Stimulated activated CD8-positive, alpha-beta memory T cell treated with anti-CD3 and anti-CD28 coated beads, Interleukin-7, amount 100 ng/mL, for 1 hour (primary cell): ENCODE data around the gene EVI5.

ENCODE experiments used
- DNase-seq, 2 donors: peaks; one replicate each; pipeline ENCODE4 v3.0.0-alpha.2; 2020; ENCODE audit warnings: low read depth in 2 of 2

Gene EVI5

DNA sequence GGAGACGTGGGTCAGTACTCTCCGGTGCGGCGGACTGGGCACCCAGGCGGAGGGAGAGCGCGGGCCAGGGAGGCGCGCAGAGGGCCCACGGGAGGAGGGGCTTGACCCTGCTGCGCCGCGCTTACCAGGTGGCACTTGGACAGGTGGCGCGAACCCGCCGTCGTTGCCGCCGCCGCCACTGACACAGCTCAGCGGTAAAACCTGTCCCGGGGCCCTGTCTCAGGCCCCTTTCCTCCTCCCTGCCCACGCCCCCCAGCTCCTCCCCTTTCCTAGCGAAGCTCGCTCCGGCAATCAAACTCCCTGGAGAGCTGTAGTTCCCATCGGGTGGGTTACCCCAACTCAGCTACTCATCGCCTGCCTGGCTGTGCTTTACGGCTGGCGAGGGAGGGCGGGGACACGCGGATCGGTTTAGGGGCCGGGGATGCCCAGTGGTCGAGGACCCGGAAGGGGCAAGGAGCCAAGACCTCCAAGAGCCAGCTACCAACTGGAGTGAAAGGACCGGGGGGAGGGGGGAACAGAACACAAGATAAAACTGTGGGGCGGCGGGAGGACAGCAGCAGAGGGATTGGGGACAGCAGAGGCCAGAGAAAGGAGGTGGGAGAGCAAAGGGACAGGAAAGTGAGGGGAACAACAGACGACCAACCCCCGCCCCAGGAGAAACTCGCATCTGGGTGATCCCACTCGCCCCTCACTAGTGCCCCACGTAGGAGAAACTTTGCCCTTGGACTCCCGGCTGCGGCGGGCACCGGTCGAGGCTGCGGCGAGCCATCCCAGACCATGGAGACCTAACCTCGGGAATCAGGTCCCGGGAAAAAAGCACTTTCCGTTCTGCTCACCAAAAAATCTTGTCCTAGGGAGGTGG is 301.1 kb downstream of the EVI5 start:
- DNase-seq: no peak

DNA sequence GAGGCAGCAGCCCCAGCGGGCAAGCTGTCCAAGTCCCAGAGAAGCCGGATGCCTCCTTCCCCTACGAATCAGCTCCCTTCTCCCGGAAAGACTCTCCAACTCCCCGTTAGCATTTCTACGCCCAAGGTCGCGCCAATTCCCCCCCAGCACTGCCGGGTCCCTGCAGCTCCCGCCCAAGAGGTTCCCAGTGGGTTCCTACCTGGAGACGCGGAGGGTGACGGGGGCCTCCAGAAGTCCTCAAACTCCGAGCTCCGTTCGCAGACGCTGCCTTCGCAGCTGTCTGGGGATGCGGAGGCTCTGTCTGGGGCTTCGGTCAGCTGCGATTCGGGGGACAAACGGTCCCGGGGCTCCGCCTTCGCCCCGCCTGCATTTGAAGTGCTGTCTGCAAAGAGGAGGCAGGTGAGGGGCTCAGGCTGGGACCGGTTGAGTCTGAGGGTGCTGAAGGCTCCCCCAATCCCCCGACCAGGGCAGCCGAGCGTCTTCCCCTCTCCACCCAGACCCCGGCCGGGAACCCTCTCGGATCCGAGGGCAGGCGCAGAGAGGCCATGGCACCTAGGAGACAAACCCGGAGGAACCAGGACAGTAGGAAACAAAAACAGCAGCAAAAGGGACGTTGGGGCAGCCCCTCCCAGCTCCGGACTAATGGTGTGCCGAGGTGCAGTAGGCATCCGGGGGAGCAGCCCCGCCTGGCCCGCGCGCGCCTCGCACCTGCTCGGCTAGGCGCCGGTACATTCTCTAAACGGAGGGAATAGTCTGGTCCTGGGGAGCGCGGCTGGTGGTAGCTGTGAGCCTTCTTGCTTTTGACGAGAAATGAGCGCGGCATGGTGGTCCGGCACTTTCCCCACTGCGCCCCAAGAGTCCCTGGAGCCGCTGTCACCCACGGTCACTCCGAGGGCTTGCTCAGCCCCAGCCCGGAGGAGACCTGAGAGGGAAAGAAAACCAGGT is 302.0 kb downstream of the EVI5 start:
- no peak for DNase-seq

DNA sequence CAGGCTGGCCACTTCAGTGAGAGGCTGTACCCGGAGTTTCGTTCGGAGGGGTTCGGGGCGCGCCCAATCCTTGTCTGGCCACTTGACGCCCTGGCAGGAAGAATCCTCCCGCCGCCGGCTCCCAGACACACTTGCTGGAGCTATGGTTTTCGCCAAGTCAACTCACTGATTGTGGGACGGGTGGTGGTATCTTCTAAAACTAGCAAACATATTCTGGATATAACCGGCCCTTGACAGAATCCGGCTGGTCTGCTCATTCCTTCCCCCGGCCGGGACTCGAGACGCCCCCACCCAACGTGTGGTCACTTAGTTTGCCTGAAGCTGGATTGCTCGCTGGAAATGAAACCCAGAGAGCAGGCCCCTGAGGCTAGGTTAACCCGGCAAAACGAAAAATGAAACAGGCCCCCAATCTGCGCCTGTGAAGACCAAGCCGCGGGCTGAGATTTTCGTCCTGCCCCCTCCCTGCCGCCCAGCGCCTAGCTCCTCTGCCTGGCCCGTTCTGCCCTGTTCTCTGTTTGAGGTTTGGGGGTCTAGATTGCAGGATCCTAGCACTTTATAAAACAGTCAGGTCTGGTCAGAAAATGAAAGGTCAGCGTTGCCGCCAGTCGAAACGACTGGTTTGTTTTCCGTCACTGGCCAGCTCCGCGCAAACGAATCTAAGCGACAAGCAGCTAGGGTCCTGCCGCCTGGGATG is 302.8 kb downstream of the EVI5 start:
- no peak for DNase-seq

DNA sequence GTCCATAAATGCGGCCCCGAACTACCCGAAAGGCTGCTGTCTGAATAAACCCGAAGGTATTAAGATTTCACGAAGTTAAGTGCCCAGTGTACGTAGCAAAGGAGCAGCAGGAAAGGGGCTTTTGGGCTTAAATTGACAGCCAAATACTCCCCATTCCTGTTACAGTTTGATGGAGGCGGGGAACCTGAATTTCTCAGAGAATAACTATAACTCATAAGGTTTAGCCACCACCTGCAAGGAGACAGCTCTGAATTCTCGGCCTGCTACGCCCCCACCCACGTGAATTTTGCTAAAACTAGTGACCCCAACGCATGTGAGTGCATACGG is 303.3 kb downstream of the EVI5 start:
- DNase-seq: no peak

DNA sequence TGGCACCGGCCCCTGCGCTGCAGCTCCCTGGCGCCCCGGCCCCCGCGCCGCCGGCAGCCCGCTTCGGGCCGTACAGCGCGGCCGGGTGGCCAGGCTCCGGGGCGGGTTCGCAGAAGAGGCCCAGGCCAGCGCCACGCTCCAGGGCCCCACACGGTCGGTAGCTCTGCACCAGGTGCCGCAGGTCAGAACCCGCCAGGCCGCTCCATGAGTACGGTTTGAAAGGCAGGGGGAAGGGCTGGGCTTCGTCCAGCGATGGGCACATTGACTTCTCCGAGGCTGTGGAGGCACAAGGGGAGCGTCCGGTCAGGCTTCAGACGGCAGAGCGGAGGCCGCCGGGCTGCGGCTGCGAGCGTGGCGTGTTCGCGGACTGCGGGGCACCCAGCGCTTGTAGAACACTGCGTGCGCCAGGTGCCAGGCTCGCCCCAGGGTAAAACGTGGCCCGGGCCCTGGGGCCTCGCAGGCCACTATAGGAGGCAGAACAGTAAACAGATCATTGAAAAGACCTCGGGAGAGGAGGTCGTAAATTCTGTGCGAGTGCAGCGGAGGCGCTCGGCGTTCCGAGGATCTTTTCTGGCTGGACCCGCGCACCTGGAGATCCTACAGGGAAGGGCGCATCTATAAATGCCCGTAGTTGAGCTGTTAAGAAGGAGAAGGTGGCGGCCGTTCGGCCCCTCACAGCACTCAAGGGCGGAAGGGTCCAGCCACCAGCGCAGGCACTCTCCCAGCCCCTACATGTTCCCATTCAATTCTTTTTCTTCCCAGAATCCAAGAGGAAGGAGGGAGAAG is 303.9 kb downstream of the EVI5 start:
- DNase-seq: no peak

DNA sequence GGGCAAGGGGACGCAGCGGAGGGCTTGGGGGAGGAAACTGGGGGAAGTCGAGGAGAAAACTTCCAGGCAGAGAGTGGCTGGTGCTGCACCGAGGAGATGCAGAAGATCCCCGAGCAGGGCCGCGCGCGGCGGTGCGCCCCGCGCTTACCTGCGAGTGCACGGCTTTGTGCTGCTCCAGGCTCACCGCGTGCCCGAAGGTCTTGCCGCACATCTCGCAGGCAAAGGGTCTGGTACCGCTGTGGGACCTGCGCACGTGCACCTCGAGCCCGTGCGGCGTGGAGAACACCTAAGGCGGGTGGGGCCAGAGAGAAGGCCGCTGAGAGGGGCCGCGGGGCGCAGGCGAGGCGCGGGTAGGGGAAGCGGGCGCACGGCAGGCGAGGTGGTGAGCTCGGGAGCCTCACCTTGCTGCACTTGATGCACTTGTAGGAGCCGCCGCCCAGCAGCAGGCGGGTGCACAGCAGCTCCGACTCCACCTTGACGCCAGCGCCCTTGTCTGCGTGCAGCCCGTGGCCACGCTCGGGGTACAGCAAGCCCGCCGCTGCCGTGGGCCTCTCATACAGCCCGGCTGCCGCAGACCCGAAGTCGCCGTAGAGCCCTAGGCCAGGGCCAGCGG is 304.6 kb downstream of the EVI5 start:
- no peak for DNase-seq

DNA sequence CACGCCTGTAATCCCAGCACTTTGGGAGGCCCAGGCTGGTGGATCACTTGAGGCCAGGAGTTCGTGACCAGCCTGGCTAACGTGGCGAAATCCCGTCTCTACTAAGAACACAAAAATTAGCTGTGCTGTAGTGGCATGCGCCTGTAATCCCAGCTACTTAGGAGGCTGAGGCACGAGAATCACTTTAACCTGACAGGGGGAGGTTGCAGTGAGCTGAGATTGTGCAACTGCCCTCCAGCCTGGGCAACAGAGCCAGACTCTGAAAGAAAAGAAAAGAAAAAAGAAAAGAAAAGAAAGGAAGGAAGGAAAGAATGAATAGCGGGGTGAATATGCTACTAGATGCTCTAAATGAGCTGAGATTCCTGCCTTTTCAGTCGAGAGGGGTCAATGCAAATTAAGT is 305.3 kb downstream of the EVI5 start:
- no peak for DNase-seq

DNA sequence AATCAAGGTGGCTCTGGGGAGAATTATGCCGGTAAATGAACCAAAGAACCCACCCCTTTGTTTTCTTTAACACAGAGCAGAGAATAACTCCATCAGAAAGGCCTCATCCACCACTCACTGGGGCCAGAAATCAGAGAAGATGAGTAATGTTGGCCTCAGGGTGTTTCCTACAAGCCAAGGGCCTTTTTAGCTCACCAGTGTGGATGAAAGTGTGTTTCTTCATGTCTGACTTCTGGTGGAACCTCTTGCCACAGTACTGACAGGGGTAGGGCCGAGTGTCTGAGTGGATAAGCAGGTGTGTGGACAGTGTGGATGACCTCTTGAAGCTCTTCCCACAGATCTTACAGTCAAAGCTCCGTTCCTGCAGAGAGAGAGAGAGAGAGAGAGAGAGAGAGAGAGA is 306.5 kb downstream of the EVI5 start:
- no peak for DNase-seq

DNA sequence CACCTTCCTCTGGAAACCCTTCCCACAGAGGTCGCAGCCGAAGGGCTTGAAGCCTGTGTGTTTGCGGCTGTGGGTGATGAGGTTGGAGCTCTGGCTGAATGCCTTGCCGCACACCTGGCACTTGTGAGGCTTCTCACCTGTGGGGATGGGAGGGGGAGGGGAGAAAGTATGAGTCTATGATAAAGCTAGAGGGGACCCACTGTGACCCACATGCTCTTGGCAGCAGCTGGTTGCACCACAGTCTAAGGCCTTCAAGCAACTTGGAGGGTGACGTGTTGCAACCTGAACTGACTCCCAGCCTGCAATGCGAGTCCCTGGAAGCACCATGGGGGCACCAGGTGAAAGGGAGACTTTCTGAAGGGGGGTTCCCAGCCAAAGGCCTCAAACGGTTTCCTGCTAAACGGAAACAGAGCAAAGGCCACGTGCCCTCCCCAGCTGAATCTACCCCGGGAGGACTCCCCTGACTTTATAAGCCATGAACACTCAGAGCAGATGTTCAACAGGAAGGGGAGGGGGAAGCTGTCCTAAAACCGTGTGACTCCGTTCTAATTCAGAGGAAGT is 308.8 kb downstream of the EVI5 start:
- peak in 1 of 2 donors; percentile 29 for DNase-seq

DNA sequence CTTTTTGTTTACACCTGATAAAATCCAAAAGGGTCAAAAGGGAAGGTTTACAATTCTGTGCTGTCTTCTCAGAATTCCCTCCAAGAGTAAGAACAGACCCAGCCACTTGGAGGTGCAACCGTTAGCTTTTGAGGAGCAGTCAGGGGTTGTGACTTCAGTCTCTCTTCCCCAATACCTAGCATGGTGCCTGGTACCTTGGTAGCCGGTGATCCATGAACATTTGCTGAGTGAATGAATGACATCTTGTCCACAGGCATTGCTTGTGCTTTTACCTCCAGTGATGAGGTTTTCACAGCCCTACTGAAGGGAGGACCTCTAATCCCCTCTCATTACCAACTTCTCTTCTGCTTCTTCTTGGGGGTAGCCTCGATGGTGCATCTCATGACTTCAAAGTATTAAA is 309.9 kb downstream of the EVI5 start:
- no peak for DNase-seq

DNA sequence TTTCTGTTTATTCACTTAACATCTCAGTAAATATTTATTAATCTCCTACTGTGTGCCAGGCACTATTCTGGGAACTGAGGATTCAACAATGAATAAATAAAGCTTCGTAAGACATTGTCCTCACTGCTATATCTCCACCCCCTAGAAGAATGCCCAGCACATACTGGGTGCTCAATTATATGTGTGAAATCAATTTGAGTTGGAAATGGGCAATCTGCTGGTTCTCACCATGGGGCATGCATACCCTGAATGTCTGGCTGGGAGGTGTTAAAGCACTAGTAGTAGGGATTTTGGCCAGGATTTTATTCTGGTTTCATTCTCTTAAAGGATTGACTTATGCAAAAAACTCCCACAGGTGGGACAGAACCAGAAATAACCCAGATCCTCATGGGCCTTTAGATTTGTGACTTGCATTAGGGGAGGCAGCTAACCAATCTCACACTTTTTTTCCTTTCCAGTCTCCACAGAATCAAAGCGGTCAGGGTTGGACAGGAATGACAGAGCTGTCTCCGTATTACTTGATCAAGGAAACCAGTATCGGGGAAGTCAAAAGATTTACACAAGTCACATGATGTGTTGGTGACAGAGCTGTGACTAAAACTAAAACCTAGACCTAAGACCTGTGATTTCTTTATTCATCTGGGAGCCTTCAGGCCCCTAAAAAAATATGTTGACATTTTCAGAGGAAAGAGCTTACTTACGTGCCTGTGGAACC is 311.0 kb downstream of the EVI5 start:
- no peak for DNase-seq

DNA sequence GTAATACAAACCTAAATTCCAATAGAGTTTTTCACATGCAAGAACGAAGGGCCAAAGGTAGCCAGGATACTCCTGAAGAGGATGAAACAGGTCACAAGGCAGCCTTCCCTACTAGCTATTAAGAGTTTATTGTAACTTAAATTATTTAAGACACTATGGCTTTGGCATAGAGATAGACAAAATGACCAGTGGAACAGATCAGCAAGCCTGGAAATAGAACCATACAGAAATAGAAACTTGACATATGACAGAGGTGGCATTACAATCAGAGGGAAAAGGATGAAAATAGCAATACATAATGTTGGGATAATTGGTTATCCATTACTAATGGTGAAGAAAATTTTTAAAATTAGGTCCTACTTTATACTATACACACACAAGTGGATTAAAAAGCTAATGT is 314.7 kb downstream of the EVI5 start:
- no peak for DNase-seq

DNA sequence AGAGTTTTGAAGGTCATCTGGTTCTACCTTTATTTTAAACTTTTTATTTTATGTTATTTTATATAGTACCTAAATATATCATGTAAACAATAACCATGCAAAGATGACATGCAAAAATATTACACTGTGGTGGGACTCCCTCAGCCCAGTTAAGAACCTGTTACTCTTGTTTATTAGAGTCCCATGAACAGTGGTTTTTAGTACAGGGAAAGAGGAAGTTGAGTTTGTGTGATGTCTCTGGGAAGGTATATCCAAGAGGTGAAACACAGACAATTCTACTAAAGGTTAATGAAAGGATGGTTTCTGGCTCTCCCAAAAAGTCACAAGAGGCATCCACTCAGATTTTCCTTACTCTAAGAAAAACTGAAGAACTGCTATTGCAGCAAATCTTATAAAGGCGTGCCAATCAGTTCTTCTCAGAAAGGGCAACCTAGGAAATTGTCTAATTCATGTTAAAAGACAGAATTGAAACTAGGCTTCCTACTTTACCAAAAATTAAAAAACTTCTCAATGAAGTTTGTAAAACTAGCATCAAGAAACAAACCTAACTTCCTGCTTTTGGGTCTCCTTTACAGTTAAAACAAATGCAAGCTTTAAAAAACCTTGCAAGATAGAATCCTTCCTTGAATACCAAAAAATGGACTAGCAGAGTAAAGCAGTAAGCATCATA is 318.1 kb downstream of the EVI5 start:
- no peak for DNase-seq

DNA sequence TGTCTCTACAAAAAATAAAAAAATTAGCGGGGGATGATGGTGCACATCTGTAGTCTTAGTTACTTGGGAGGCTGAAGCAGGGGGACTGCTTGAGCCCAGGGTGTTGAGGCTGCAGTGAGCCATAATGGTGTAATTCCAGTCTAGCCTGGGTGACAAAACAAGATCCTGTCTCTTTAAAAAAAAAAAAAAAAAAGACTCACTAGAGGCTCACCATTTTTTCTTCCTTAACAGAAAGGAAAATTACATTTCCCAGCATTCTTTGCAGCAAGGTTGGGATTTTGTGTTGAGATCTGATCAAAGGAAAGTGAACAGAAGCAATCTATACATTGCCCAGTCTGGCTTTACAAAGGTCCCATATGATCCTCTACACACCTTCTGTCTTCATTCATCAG is 319.7 kb downstream of the EVI5 start:
- DNase-seq: no peak

DNA sequence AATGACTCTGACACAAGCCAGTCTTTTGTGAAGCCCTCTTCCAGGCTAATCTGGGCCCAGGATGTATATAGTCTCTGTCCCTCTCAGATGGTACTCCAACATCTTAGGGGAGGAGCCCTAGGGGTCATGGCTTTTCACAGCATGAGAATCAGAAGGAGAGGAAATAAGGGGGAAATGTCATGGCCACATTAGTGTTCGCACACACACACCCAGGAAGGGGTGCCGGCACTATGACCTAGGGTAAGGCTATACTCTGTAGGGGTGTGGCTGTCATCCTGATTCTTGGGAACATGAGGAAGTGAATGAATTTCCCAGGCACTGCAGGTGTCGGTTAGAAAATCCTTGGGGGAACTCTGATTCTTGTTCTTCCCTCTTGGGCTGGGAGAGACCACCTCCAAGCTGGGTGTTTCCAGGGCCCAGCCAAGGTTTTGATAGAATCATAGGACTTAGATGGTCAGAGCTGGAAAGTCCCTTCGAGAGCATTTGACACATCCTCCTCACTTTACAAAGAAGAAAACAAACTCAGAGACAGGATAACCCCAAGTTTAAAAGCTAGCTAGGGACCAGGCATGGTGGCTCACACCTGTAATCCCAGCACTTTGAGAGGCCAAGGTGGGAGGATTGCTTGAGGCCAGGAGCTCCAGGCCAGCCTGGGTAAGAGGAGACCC is 320.2 kb downstream of the EVI5 start:
- no peak for DNase-seq

DNA sequence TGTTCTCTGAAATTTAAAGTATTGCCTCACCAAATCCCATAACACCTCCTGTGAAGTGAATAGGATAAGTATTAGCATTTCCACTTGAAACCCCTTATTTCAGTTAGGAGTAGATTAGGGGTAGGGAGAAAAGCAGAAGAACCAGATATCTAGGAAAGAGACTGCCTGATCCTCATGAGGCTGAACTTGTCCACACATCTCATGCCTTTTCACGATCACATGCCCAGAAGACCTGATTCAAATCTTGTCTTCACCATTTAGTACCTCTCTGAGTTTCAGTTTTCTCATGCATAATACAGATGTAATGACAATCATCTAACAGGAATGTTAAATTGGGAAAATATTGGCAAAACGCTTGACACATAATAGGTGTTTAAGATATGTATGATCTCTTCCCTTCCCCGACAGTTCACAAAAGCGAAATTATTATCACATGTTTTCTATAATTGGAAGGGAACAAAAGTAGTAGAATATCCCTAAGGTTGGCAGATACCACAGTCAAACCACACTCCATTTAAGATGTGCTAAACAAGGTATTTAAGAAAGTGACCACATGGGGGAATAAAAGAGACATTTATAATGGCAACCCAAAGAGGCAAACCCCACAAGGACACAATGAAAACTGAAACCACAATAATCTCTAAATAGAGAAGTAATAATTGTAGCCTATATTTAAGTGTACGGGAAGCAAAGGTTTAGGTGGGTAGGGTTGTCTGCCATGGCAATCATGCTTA is 323.4 kb downstream of the EVI5 start:
- DNase-seq: no peak

DNA sequence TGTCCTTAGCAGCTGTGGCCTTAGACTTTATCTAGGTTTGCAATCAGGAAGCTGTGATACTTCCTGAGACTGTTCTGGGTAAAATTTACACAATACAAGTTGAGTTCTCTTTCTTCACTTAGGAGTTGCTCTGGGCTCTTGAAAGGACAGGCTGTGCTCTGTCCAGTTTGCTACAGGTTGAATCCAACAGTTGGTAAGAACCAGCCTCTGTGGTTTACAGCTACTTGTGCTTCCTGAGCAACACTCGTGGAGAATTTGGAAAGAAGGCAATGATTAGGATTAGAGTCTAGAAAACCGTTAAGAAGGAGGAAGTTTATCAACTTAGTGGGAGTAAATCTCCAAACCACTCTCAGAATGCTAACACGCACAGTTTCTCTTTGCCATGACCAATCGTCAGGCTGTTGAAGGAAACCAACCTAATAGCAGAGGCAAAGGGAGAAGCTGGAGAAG is 325.0 kb downstream of the EVI5 start:
- DNase-seq: no peak
